Tibial artery (tissue), 4 donors: ENCODE results near the gene MSX1.

Experiments
- DNase-seq, 2 donors: peaks; one replicate each; pipeline ENCODE4 v3.0.0-alpha.2; 2019
- H3K27ac ChIP-seq, 2 donors: fragments of 200-600 bp; sonication (generic) in 1 of 2; 1 replicate in 1 of 2; 2 replicates in 1 of 2; pipeline ENCODE4 v1.5.1; 2018 to 2019; ENCODE audit warnings: mild to moderate bottlenecking in 1 of 2
- H3K27me3 ChIP-seq, 2 donors: fragments of 200-600 bp; sonication (generic) in 1 of 2; one replicate each; pipeline versions ENCODE4 v1.5.1 to v1.6.0; 2016 to 2019
- H3K36me3 ChIP-seq, 3 donors: fragments of 200-600 bp; sonication (generic) in 2 of 3; one replicate each; pipeline ENCODE4 v1.5.1; 2016 to 2019; ENCODE audit warnings: mild to moderate bottlenecking in 2 of 3
- H3K4me1 ChIP-seq, 4 donors: fragments of 200-600 bp; sonication (generic) in 2 of 4; 1 replicate in 3 of 4; 2 replicates in 1 of 4; pipeline ENCODE4 v1.5.1; 2016 to 2019
- H3K4me3 ChIP-seq, 2 donors: fragments of 200-600 bp; sonication (generic) in 1 of 2; 1 replicate in 1 of 2; 2 replicates in 1 of 2; pipeline ENCODE4 v1.5.1; 2018 to 2019; ENCODE audit warnings: mild to moderate bottlenecking in 2 of 2
- H3K9me3 ChIP-seq, 3 donors: fragments of 200-600 bp; sonication (generic) in 1 of 3; one replicate each; pipeline ENCODE4 v1.5.1; 2016 to 2019
- intact Hi-C: fragments of 100-400 bp; cut with DNase I; formaldehyde crosslinking; loops from one replicate; pipeline ENCODE4 v1.15.0; 2023; ENCODE audit warnings: low total_unique reads
- TF ChIP-seq, protein P1 (sequence below), 2 experiments: fragments of 200-600 bp in 1 of 2; fragments of 450-650 bp in 1 of 2; IDR thresholded peaks; one replicate each; pipeline ENCODE4 v1.5.1; 2017 to 2019; ENCODE audit warnings: antibody characterized with exemption in 2 of 2, mild to moderate bottlenecking in 1 of 2, moderate library complexity in 1 of 2

The MSX1 gene

DNA sequence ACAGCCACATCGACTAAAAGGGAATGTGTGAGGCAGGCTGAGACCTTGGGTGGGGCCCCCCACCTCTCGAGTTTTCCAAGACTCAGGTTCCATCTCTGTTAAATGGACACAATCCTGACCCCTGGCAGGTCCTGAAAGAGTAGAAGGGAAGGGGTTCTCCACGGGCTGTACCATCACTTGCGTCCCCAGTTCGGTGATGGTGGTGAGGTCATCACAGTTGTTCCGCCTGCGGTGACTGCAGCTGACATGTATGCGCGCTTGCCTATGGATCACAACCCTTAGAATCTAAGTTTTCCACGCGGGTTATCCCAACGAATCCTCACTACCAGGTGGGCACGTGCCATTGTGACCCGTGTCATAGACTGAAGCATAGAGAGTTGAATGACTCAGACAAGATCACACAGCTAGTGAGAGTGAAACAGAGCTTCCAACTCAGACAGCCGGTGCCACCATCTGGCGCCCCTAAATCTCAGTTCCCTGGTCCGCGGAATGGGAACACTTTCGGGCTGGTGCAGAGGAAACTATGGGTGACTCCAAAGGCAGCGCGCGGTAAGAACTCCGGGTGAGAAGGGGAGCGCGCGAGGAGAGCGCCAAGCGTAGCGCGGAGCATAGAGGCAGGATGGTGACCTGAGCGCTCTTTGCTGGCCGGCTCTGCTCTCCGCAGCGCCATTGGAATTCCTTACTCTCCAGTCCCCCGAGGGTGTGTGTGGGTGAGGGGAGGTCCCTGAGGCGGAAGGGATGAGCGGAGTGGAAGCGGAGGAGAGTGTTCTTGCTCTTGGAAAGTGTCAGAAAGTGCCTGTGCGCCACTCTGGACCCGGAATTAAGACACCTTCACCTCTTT is 10.5 kb downstream of the MSX1 start:
- H3K36me3 ChIP-seq = no peaks in the 10 kb centered on the region
- intact Hi-C loops = no loop called here
- peaks cover 0 to 51% (median 31%) of the 10 kb centered on the region in 4 donors for H3K4me1 ChIP-seq
- DNase-seq = no peak
- H3K27me3 ChIP-seq = peaks cover 0 to 100% of the 10 kb centered on the region in 2 donors
- H3K9me3 ChIP-seq = no peaks in the 10 kb centered on the region
- no peak overlapping the region for H3K27ac ChIP-seq
- H3K4me3 ChIP-seq = no peak overlapping the region
- TF ChIP-seq, protein P1, sequence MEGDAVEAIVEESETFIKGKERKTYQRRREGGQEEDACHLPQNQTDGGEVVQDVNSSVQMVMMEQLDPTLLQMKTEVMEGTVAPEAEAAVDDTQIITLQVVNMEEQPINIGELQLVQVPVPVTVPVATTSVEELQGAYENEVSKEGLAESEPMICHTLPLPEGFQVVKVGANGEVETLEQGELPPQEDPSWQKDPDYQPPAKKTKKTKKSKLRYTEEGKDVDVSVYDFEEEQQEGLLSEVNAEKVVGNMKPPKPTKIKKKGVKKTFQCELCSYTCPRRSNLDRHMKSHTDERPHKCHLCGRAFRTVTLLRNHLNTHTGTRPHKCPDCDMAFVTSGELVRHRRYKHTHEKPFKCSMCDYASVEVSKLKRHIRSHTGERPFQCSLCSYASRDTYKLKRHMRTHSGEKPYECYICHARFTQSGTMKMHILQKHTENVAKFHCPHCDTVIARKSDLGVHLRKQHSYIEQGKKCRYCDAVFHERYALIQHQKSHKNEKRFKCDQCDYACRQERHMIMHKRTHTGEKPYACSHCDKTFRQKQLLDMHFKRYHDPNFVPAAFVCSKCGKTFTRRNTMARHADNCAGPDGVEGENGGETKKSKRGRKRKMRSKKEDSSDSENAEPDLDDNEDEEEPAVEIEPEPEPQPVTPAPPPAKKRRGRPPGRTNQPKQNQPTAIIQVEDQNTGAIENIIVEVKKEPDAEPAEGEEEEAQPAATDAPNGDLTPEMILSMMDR (IDR thresholded peaks at IDR 0.05) = no peak

DNA sequence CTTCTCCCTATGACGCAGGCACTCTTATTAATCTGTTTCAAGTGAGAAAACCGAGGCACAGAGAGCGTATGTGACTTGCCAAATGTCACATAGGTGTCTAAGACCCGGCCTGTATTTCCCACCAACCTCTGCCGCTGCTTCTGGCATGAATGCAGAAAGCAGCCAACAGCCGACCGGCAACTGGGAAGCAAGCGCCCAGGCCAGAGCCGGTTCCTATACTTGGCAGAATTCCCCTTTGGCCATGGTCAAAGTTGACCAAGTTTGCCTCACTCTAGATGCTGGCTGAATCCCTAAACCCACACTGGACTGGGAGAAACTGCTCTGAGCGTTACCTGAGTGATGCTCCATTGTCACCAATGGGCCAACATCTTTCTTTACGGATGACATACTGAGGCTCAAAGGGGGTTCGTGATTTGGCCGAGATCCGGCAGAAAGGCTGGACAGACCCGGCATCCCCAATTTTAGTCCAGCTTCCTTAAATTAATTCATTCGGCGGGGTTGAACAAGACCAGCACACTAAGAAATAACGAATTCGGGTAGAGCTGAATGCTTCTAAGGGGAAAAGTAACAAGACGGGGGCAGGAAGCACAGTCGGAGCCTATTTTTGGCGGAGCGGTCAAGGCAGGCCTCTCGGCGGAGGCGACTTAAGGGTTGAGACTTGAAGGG is 11.2 kb downstream of the MSX1 start:
- Histone ChIP-seq H3K4me3 (no peak overlapping the region), H3K9me3 (no peaks in the 10 kb centered on the region), H3K27me3 (peaks cover 0 to 100% of the 10 kb centered on the region in 2 donors), H3K27ac (no peak overlapping the region), H3K36me3 (no peaks in the 10 kb centered on the region), H3K4me1 (peaks cover 0 to 47% (median 24%) of the 10 kb centered on the region in 4 donors)
- DNase-seq = no peak
- intact Hi-C loops = no loop called here
- TF ChIP-seq, protein P1 (IDR thresholded peaks at IDR 0.05) = no peak

DNA sequence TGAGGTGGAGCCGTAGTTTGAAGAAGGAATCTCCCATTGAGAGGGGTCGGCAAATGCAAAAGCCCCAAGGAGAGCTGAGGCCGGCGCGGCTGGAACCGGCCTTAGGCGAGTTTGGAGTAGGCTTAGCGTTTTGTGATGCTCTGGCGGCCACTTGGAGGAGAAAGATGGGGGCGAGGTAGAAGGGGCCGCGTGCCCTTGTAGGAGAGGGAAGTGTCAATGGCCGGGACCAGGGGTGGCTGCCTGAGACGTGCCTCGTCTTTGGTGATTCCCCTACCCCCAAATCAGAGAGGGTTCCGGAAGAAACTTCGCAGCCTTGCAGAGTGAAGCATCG is 11.7 kb downstream of the MSX1 start:
- Histone ChIP-seq H3K27ac (no peak overlapping the region), H3K4me1 (peaks cover 0 to 42% (median 19%) of the 10 kb centered on the region in 4 donors), H3K4me3 (no peak overlapping the region), H3K27me3 (peaks cover 0 to 98% of the 10 kb centered on the region in 2 donors), H3K36me3 (no peaks in the 10 kb centered on the region), H3K9me3 (no peaks in the 10 kb centered on the region)
- TF ChIP-seq, protein P1 (IDR thresholded peaks at IDR 0.05) = no peak
- intact Hi-C loops = no loop called here
- no peak for DNase-seq

DNA sequence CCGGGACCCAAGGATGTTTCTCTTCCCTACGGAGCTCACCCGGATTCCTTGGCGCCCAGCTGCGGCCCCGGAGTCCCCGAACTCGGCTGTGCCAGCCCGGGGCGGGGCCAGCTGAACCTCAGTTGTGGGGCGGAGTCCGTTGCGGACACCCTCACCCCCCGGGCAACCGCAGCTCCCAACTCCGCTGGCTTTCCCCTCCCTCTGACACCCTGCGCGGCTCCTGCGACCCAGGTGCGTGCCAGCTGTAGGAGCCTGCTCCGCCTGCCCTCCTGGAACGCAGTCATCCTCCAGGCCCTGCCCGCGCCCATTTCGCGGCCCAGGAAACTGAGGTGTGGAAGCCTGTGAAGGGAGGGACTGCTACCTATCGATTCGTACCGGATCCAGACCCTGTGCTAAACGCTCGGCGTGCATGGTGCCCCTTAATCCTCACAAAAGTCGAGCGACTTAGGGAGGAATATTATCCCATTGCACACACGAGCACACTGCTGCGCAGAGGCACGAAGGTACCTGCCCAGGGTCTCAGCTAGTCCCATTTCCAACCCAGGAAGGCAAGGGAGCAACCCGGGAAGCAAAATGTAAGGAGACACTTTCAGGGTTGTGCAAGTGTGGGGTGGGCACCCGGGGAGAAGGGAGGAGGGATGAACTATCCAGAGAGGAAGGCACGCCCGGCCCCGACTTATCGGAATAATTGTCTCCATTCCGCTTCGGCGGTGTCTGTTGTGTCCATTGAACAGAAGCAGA is 12.3 kb downstream of the MSX1 start:
- no peaks in the 10 kb centered on the region for H3K36me3 ChIP-seq
- peaks cover 0 to 97% of the 10 kb centered on the region in 2 donors for H3K27me3 ChIP-seq
- H3K4me3 ChIP-seq = no peak overlapping the region
- TF ChIP-seq, protein P1 (IDR thresholded peaks at IDR 0.05) = no peak
- DNase-seq = no peak
- intact Hi-C loops = no loop called here
- no peaks in the 10 kb centered on the region for H3K9me3 ChIP-seq
- H3K27ac ChIP-seq = no peak overlapping the region
- peaks cover 0 to 37% (median 14%) of the 10 kb centered on the region in 4 donors for H3K4me1 ChIP-seq

DNA sequence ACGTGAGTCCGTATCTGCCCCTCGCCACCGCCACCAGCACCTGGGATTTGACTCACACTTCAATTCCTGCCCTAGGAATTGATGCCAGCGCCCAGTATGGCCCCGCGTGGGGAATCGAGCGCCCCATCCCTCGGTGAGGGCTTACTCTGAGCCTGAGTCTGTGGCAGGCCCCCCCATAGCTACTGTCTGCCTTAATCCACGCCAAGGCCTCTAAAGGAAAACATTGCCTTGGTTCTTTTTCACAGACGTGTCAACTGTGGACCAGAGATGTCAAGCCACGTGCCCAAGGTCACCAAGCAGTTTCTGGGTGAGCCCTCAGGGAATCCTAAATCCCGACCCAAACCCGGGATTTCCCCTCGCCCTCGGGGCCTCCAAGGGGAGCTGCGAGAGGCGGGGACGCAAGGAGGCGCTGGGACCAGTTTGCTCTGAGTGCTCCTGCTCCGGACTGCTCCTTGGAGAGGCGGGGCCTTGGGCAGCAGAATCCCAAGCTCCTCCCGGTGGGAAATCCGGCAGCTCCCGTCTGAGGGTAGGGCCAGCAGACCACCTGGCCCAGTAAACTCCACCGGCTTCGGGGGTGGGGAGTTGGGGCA is 12.9 kb downstream of the MSX1 start:
- peaks cover 0 to 30% (median 9%) of the 10 kb centered on the region in 4 donors for H3K4me1 ChIP-seq
- no peaks in the 10 kb centered on the region for H3K9me3 ChIP-seq
- H3K27me3 ChIP-seq = peaks cover 0 to 97% of the 10 kb centered on the region in 2 donors
- H3K27ac ChIP-seq = no peak overlapping the region
- no peaks in the 10 kb centered on the region for H3K36me3 ChIP-seq
- TF ChIP-seq, protein P1 (IDR thresholded peaks at IDR 0.05) = no peak
- intact Hi-C loops = no loop called here
- DNase-seq = no peak
- no peak overlapping the region for H3K4me3 ChIP-seq
